Uterus (tissue), 2 donors: ENCODE measurements around the gene REPS1.

ENCODE experiments used
- POLR2A ChIP-seq, 2 donors: fragments of 450-650 bp; IDR thresholded peaks; one replicate each; pipeline ENCODE4 v1.6.1; 2016; ENCODE audit warnings: antibody characterized with exemption in 2 of 2, mild to moderate bottlenecking in 1 of 2, moderate library complexity in 1 of 2
- TF ChIP-seq, protein P1 (sequence below), 4 experiments: fragments of 200-600 bp in 2 of 4; fragments of 450-650 bp in 2 of 4; sonication (generic) in 2 of 4; IDR thresholded peaks; one replicate each; pipeline ENCODE4 v1.5.1; 2016 to 2019; ENCODE audit warnings: antibody characterized with exemption in 4 of 4, mild to moderate bottlenecking in 2 of 4, moderate library complexity in 1 of 4

- TF ChIP-seq POLR2A (IDR thresholded peaks at IDR 0.05) = no peak
- TF ChIP-seq, protein P1, sequence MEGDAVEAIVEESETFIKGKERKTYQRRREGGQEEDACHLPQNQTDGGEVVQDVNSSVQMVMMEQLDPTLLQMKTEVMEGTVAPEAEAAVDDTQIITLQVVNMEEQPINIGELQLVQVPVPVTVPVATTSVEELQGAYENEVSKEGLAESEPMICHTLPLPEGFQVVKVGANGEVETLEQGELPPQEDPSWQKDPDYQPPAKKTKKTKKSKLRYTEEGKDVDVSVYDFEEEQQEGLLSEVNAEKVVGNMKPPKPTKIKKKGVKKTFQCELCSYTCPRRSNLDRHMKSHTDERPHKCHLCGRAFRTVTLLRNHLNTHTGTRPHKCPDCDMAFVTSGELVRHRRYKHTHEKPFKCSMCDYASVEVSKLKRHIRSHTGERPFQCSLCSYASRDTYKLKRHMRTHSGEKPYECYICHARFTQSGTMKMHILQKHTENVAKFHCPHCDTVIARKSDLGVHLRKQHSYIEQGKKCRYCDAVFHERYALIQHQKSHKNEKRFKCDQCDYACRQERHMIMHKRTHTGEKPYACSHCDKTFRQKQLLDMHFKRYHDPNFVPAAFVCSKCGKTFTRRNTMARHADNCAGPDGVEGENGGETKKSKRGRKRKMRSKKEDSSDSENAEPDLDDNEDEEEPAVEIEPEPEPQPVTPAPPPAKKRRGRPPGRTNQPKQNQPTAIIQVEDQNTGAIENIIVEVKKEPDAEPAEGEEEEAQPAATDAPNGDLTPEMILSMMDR (IDR thresholded peaks at IDR 0.05) = no peak
These were observed 64.5 kb downstream of the REPS1 start for GRCh38 chr6:138923561-138923960.
